ENCODE measurements around the gene ABHD1.

Gene ABHD1

GRCh38 chr2:27178469-27178868 is 54.9 kb downstream of the ABHD1 start:
- H3K27me3 ChIP-seq (ENCODE audit: insufficient read depth, low read length, poor library complexity, severe bottlenecking): no peaks in the 10 kb centered on the region
- H3K4me2 ChIP-seq (ENCODE audit: low read depth, low read length, poor library complexity, severe bottlenecking): no peak overlapping the region
- no peak for TF ChIP-seq EZH2phosphoT487 (IDR thresholded peaks at IDR 0.05; ENCODE audit: borderline replicate concordance)
- TF ChIP-seq, protein P1, sequence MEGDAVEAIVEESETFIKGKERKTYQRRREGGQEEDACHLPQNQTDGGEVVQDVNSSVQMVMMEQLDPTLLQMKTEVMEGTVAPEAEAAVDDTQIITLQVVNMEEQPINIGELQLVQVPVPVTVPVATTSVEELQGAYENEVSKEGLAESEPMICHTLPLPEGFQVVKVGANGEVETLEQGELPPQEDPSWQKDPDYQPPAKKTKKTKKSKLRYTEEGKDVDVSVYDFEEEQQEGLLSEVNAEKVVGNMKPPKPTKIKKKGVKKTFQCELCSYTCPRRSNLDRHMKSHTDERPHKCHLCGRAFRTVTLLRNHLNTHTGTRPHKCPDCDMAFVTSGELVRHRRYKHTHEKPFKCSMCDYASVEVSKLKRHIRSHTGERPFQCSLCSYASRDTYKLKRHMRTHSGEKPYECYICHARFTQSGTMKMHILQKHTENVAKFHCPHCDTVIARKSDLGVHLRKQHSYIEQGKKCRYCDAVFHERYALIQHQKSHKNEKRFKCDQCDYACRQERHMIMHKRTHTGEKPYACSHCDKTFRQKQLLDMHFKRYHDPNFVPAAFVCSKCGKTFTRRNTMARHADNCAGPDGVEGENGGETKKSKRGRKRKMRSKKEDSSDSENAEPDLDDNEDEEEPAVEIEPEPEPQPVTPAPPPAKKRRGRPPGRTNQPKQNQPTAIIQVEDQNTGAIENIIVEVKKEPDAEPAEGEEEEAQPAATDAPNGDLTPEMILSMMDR (conservative IDR thresholded peaks at IDR 0.05; ENCODE audit: low read length): no peak

GRCh38 chr2:27179344-27180000 is 55.9 kb downstream of the ABHD1 start:
- Histone ChIP-seq H3K9ac (ENCODE audit: low read depth, low read length, poor library complexity, severe bottlenecking) (no peak overlapping the region), H3F3A (ENCODE audit: low read depth) (no peaks in the 10 kb centered on the region), H4K20me1 (ENCODE audit: insufficient read depth, low read length, poor library complexity, severe bottlenecking) (no peaks in the 10 kb centered on the region), H3K9me2 (replicated peaks; ENCODE audit: low read depth, low read length) (no peaks in the 10 kb centered on the region), H3K79me2 (ENCODE audit: insufficient read depth, low read length) (no peaks in the 10 kb centered on the region), H3K27me3 (ENCODE audit: insufficient read depth, low read length, poor library complexity, severe bottlenecking) (no peaks in the 10 kb centered on the region), H3K36me3 (ENCODE audit: insufficient read depth, low read length) (no peaks in the 10 kb centered on the region), H3K4me3 (ENCODE audit: low read length, poor library complexity, severe bottlenecking) (no peak overlapping the region), H3K4me1 (ENCODE audit: insufficient read depth, low read length, poor library complexity, severe bottlenecking) (no peaks in the 10 kb centered on the region), H3K4me2 (ENCODE audit: low read depth, low read length, poor library complexity, severe bottlenecking) (no peak overlapping the region), H3K9me3 (ENCODE audit: insufficient read depth, low read depth, low read length) (no peaks in the 10 kb centered on the region), H2AFZ (ENCODE audit: low read length) (no peak overlapping the region)
- TF ChIP-seq EZH2phosphoT487 (IDR thresholded peaks at IDR 0.05; ENCODE audit: borderline replicate concordance): no peak
- TF ChIP-seq, protein P1 (conservative IDR thresholded peaks at IDR 0.05; ENCODE audit: low read length): no peak

More at GRCh38 chr2:27178469-27178868, 54.9 kb downstream of the ABHD1 start:
- Histone ChIP-seq H3K79me2 (ENCODE audit: insufficient read depth, low read length) (no peaks in the 10 kb centered on the region), H2AFZ (ENCODE audit: low read length) (no peak overlapping the region), H3F3A (ENCODE audit: low read depth) (no peaks in the 10 kb centered on the region), H3K9me3 (ENCODE audit: insufficient read depth, low read depth, low read length) (no peaks in the 10 kb centered on the region), H3K9me2 (replicated peaks; ENCODE audit: low read depth, low read length) (no peaks in the 10 kb centered on the region), H4K20me1 (ENCODE audit: insufficient read depth, low read length, poor library complexity, severe bottlenecking) (no peaks in the 10 kb centered on the region), H3K4me1 (ENCODE audit: insufficient read depth, low read length, poor library complexity, severe bottlenecking) (no peaks in the 10 kb centered on the region), H3K36me3 (ENCODE audit: insufficient read depth, low read length) (no peaks in the 10 kb centered on the region), H3K4me3 (ENCODE audit: low read length, poor library complexity, severe bottlenecking) (no peak overlapping the region), H3K9ac (ENCODE audit: low read depth, low read length, poor library complexity, severe bottlenecking) (no peak overlapping the region)

Data from Loucy (cell line).